Measurements from ENCODE around the gene CEP72.

DNA sequence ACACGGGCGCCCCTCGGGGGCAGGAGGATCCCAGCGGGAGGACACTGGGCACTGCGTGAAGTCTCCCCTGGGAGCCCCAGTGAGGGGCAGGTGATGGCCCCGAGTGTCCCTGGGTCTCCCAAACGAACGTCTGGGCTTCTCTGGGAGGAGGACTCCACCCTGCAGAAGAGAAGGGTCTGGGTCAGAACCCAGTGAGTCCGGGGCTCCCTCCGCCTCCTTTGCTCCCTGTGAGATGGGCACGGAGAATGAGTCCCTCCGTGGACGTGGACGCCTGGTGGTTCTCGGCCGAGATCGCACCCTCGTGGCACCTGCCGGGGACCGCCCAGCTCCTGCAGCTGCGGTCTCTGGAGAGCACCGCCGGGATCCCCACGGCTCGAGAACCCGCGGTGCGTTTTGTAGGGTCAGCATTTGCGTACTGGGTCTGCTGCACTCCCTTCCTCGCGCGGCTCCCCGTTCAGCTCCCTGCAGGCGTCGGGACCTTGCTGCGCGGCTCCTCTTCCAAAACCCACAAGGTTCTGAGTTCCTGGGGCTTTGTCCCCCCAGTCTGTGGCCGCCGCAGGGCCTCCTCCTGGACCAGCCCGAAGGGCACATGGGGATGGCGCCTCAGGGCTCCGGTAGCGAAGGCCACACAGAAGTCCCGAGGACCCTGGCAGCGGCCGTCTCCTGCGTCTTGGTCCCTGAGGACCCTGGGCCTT, 10.2 kb upstream of the CEP72 start:
- TF ChIP-seq POLR2AphosphoS5 (IDR thresholded peaks at IDR 0.05; ENCODE audit: low read depth, low read length) (no peak), TCF7L2 (IDR thresholded peaks at IDR 0.05; ENCODE audit: low read depth, low read length) (no peak)
- TF ChIP-seq, protein P1, sequence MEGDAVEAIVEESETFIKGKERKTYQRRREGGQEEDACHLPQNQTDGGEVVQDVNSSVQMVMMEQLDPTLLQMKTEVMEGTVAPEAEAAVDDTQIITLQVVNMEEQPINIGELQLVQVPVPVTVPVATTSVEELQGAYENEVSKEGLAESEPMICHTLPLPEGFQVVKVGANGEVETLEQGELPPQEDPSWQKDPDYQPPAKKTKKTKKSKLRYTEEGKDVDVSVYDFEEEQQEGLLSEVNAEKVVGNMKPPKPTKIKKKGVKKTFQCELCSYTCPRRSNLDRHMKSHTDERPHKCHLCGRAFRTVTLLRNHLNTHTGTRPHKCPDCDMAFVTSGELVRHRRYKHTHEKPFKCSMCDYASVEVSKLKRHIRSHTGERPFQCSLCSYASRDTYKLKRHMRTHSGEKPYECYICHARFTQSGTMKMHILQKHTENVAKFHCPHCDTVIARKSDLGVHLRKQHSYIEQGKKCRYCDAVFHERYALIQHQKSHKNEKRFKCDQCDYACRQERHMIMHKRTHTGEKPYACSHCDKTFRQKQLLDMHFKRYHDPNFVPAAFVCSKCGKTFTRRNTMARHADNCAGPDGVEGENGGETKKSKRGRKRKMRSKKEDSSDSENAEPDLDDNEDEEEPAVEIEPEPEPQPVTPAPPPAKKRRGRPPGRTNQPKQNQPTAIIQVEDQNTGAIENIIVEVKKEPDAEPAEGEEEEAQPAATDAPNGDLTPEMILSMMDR (IDR thresholded peaks at IDR 0.05), result no peak
